H1 (cell line): ENCODE measurements around the gene ZNF609. TPM values are rescaled to one million over a fixed set of nuclear protein-coding genes. Genes with fewer than 3 reads are reported as not detected.

Source experiments
- BRCA1 ChIP-seq: IDR thresholded peaks from 2 replicates; pipeline ENCODE4 v1.6.1; 2012; ENCODE audit warnings: low read depth, low read length, improper control_type of control experiment
- CEBPB ChIP-seq: IDR thresholded peaks from 2 replicates; pipeline ENCODE4 v1.6.1; 2012; ENCODE audit warnings: low read depth, low read length
- CTBP2 ChIP-seq: IDR thresholded peaks from 2 replicates; pipeline ENCODE4 v1.7.0; 2011; ENCODE audit warnings: borderline replicate concordance, mild to moderate bottlenecking, moderate library complexity, mixed read lengths, low read length; ENCODE audit not compliant: insufficient read depth, insufficient read length
- KDM5A ChIP-seq: fragments of 200-600 bp; IDR thresholded peaks from 2 replicates; pipeline ENCODE4 v1.7.1; 2012; ENCODE audit warnings: mild to moderate bottlenecking, low read length, inconsistent platforms, mixed read lengths
- POU5F1 ChIP-seq: IDR thresholded peaks from 2 replicates; pipeline ENCODE4 v1.6.1; 2011; ENCODE audit warnings: low read depth, mild to moderate bottlenecking, low read length, moderate library complexity
- YY1 ChIP-seq: IDR thresholded peaks from 2 replicates; pipeline ENCODE4 v1.6.1; 2011; ENCODE audit warnings: low read depth, mild to moderate bottlenecking, low read length
- polyA plus RNA-seq, 7 experiments: library from polyadenylated mRNA; depleted of rRNA in 3 of 7; stranded (reverse) in 5 of 7; unstranded in 2 of 7; fragments of >200 nt in 5 of 7; fragments of 200-250 nt in 2 of 7; gene quantifications; 1 replicate in 5 of 7; 2 replicates in 1 of 7; 4 replicates in 1 of 7; pipeline versions ENCODE4 v1.2.1 to v1.2.3, GENCODE V29; 2011 to 2013; ENCODE audit warnings: missing spikeins in 2 of 7, mixed read lengths in 2 of 7
- total RNA-seq: library from RNA; stranded (reverse); fragmentation: NEBNext Ultra II Directional; extraction: Animal tissue kit (Norgen Biotek cat#: 25700); gene quantifications from 2 replicates; pipeline ENCODE4 v1.2.1, GENCODE V29; 2021
- TF ChIP-seq, protein P1 (sequence below): IDR thresholded peaks from 2 replicates; pipeline ENCODE4 v1.6.1; 2012; ENCODE audit warnings: inconsistent platforms

ZNF609 gene
- total and polyA plus RNA-seq, 2 of the 8 experiments (the other 6 are each of a cell fraction or from before 2014, with no cell fraction given) = 15.5 to 47.8 TPM

DNA sequence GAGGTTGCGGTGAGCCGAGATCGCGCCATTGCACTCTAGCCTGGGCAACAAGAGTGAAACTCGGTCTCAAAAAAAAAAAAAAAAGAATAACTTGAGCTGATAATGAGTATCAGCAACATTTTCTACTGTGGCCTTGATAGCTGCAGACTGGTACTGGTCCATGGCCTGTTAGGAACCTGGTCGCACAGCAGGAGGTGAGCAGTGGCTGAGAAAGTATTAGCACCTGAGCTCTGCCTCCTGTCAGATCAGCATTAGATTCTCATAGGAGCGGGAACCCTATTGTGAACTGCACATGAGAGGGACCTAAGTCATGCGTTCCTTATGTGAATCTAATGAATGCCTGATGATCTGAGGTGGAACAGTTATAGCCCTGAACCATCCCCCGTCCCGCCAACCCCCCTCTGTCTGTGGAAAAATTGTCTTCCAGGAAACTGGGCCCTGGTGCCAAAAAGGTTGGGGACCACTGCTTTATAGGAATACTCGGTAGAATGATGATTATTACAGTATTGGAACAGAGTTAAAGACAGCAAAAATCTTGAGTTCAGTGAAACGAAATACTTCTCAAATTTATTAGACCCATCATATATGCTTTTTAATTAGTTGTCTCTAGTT, 126.0 kb downstream of the ZNF609 start (continued):
- no peak for TF ChIP-seq KDM5A
- TF ChIP-seq CTBP2 = no peak
- TF ChIP-seq YY1 = no peak
- no peak for TF ChIP-seq CEBPB
- TF ChIP-seq, protein P1, sequence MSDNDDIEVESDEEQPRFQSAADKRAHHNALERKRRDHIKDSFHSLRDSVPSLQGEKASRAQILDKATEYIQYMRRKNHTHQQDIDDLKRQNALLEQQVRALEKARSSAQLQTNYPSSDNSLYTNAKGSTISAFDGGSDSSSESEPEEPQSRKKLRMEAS = no peak
- no peak for TF ChIP-seq BRCA1
- TF ChIP-seq POU5F1 = no peak
